DMS153 (cell line): Measurements from ENCODE around the gene DUT.

Source experiments
- DNase-seq: peaks from one replicate; lab custom pipeline; 2025; lab: John Stamatoyannopoulos, UW

The DUT gene

DNA sequence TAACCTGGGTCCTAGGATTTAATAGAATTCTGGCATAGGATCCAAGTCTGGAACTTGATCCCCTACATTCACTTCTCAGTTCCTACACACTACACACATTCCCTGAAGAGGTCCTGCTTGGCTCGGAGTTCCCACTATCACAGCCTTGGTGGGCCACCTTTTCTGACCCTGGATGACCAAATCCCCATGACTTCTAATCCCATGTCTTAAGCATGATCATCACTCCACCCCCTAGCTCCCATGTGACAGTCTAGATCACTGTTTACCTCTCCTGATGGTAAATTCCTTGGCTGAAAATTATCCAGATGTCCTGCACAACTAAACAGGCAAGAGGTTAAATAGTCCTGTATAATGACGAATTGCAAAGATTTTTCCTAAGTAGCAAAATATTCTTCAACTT is 40.3 kb downstream of the DUT start:
- DNase-seq = no peak

DNA sequence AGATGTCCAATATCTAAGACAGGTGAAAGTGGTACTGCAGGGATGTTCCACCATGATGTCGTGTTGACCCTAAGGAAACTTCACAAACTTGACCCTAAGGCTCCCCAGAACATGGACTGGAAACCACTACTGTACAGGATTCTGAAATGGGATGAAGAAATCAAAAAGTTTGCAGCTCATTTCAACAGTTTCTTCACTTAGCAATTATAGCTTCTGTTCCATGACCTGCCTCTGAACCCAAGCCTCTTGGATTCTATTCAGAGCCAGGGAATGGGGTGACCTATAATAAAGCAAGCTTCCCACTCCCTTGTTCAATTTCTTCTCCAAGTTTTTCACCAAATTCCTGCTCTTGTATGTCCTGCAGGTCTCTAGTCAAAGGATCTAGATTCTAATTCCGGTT is 40.7 kb downstream of the DUT start:
- DNase-seq = no peak

DNA sequence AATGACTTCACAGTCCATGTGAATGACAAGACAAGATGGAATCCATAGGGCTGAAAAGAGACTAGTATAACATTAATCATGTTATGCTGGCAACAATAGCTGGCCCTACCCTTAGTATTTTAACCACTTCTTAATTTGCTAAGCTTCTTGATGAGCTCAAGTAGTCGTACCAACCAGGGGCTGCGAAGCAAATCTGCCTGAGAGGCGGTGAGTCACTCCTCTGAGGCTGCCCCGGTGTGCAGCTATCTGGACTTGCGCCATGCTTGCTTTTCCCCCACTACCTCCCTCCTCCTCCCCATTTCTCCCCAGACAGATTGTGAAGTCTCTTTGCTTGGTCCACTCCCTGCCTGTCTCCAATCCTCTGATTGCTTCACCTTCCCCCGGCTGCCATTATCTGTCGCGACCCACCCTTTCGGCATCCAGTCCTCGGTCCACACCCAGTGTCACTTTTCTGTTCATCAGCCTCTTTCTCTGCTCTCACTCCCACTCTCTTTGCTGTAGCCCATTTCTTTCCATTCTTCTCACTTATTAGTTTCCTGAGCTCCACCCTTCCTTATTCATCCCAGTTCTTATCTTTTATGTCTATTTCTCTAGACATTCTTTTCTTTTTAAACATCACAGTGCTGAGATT is 42.7 kb downstream of the DUT start:
- DNase-seq = no peak

DNA sequence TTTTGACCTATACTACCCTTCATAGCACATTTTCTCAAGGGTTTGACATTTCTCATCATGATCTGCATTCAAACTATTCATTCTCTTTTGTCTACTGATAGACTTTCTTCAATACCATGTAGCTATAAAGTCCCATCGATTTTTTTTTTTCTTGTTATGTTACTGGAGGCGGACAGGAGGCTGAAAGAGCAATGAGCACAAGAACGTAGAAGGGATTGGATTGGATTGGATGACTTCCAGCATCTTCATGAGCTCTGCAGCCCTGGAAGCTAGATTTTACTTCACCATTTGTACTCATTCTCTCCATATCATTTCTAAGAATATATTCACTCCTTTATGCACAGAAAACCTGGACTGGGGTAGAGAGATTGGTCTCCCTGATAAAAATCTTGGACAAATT is 43.2 kb downstream of the DUT start:
- DNase-seq = no peak

DNA sequence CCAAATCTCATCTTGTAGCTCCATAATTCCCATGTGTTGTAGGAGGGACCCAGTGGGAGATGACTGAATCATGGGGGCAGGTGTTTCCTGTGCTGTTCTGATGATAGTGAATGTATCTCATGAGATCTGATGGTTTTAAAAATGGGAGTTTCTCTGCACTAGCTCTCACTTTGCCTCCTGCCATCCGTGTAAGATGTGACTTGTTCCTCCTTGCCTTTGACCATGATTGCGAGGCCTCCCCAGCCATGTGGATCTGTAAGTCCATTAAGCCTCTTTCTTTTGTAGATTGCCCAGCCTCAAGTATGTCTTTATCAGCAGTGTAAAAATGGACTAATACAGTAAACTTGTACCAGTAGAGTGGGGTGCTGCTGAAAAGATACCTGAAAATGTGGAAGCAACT is 44.5 kb downstream of the DUT start:
- no peak for DNase-seq

DNA sequence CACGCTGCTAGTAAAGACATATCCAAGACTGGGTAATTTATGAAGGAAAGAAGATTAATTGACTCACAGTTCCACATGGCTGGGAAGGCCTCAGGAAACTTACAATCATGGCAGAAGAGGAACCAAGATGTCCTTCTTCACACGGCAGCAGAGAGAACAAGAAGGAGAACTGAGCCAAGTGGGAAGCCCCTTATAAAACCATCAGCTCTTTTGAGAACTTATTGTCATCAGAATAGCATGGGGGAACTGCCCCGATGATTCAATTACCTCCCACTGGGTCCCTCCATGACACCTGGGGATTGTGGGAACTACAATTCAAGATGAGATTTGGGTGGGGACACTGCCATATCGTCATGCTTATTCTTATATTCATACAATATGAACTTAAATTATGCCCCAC is 49.0 kb downstream of the DUT start:
- no peak for DNase-seq

DNA sequence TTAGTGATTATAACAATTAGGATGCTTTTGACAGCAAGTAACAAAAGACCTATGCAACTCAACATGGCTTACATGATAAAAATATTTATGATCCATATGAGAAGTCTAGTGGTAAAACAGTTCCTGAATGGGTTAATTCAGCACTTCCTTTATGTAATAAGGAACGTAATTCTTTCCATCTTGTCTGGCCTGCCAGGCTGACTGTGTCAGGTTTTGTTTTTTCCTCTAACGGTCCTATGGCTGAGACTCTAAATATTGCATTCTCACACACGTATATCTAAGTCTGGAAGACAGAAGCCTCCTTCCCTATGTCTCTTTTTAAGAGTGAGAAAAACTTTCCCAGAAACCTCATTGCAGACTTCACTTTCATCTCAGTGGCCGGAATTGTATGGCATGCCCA is 50.6 kb downstream of the DUT start:
- no peak for DNase-seq

DNA sequence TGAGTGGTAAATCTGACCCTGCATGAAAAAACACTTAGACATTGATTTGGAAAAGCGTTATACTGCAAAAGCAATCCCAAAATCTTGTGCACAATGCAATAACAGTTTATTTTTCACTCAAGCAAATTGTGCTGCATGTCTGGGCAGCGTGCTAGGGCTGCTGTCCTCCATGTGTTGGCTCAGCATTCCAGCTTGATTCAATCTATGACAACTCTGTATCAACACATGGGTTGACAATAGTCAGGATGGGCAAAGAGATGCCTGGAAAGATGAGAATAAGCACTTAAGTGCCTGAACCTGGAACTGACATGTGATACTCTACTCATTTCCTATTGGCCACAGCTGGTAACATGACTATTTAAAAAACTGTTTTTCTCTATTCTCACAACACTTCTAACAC is 51.8 kb downstream of the DUT start:
- no peak for DNase-seq

DNA sequence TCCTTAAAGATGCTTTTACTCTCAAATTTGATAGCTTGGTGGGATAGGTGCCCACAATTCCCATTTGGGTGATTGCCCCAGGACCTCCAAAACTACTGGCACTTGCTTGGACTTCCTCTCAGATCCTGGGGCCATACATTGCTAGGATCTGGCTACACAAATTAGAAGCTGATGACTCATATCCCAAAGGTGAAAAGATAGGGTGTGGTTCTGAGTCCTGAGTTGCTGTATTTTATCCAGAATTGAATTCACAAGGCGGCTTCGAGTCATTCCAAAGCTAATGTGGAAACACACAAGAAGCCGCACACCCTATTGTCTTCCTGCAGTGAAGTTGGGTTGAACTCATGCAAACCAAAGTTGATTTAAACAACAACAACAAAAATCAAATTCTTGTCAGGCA is 53.4 kb downstream of the DUT start:
- DNase-seq = no peak

DNA sequence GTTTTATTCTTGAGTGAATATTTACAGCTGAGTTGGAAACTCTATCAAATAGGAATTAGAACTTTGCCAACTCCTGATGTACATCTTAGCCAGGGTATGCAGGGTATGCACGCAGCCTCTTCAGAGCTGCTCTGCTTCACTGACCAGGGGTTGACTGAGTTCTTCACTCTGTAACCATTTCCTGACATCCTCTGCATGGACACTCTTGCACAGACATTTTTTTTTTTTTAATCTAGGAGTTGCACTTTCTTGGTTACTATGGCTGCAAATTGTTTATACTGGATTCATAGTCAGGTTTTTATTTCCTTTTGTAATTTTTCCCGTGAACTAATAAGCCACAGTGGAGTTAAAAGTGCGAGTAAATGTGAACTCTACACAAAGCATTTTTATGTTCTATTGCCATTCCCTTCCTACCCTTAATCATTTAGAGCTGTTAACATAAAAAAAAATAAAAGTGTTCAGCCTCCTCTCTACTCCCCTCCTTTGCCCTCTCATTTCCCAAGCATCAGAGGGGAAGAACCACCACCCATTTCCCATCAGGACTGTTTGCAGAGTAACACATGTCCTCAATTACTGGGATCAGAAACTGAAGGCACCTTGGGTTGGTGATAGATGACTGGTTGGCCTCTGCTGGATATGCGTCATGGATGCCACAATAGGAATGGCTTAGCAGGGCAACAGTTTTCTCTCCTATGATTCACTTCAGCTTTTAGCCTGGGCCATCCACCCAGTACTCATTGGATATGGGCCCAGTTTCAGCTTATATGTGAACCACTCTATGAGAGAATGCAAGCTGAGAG is 54.0 kb downstream of the DUT start:
- DNase-seq = no peak

DNA sequence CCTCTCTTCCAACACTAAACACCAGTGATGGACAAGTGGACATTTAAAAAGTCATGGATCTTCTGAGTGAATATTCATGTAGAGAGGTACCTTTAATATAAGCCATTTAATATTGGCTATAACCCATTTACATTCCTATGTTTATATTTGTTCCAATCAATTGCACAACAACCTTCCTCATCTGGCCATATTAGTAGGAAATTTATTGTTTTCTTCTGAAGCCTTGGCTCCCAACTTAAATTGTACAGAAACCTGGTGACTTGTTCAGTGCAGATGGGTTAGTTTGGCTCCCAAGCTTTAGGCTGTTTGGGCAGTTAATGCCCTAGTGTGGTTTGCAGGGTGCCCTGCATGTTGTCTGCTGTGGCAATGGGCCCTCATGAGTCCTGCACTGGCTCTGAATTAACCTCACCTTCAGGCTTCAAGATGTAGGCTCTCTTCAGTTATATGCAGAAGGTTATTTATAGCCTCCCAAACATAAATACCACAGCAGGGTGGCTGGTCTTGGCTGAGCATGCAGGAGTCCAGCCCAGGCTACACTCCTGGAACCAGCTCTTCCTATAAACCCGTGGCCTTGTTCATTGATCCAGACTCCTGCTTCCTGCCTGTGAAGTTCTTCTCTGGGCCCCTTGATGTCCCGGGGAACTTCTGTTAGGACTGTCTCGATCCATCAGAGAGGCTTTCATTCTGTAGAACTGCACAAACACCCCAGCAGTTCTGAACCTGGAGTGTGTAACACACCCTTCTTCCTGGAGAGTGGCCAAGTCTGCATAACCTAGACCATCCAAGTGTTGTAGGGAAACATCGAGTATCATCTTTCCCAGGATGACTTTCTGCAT is 57.0 kb downstream of the DUT start:
- DNase-seq = no peak

DNA sequence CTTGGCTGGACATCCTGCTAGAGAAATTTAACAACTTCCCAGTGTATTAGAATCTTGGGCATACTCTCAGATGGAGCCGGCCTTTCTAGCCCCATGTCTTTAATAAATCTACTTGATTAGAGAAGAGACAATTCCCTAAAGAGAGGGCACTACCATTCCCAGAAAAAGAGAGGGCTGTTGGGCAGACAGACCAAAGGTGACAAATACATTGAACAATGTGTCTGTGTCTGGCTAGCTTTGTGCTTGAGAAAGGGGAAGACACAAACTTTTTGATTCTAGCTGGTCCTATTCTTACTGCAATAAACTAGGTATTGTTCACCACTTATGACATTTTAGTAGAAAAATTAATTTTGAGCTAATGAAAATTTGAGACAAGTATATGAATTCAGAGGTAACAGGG is 57.7 kb downstream of the DUT start:
- DNase-seq = no peak

DNA sequence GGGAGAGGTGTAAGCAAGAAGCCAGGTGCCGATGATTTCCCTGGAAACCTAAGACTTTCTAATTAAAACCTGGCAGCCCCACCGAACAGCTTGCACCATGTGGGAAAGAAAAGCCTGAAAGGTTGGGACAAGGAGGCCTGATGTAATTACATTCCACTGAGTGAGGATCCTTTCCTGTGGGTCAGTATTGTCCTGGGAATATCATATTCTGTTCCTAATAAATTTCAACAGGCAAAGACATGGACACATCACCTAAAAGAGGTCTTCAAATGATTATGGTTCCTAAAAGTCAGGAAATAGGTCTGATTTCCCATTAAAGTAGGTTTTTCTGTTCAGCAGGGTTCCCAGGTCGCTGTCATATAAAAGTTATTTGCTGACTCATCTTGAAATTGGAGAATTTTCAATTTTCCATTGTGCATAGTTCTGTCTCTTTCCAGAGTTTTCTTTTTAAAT is 58.5 kb downstream of the DUT start:
- no peak for DNase-seq

DNA sequence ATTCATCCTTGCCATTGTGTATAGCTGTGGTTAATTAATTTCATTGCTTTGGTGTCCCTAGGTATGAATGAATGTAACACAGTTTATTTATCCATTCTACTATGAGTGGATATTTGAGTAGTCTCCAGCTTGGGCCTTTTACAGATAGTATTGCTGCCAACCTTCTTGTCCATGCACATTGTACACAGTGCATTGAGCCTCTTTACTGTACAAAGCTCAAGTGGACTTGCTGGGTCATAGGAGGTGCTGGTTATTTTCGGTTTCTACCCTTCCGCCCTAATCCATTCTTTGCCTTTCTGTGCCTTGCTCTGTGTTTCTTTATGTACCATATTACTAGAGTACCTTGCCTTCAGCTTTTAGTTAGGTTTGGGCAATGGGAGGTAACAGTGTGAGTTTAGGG is 60.7 kb downstream of the DUT start:
- DNase-seq = no peak

DNA sequence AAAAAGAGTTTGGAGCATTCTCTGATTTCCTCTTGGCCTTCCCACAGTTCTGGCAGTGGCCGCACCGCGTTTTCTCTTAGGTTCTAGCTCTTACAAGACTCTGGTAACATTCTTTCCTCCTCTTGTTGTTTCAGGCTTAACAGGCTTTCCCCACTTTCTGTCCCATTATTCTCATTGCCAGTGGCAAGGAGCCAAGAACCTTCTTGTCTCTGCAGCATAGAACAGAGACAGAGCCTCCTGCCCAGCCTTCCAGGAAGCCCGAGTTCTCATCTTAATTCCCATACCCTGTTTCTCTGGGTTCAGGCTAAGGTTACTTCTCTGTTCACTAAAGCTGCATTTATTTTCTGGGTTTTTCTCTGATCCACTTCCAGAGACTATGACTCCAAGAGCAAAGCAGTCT is 61.1 kb downstream of the DUT start:
- no peak for DNase-seq
